Peyer's patch (tissue), 4 donors: Measurements from ENCODE around the gene LRBA.

Experiments
- CTCF ChIP-seq, 6 experiments: fragments of 450-650 bp in 4 of 6; fragments of 200-600 bp in 2 of 6; sonication (generic) in 1 of 6; IDR thresholded peaks; one replicate each; pipeline ENCODE4 v1.5.1; 2017 to 2019; ENCODE audit warnings: antibody characterized with exemption in 6 of 6, mild to moderate bottlenecking in 3 of 6, moderate library complexity in 1 of 6
- POLR2A ChIP-seq, 2 donors: fragments of 450-650 bp; IDR thresholded peaks; one replicate each; pipeline ENCODE4 v1.5.1; 2017; ENCODE audit warnings: antibody characterized with exemption in 2 of 2, mild to moderate bottlenecking in 2 of 2, moderate library complexity in 2 of 2

GRCh38 chr4:151021637-151022334 is 6.7 kb upstream of the LRBA start:
- TF ChIP-seq CTCF (IDR thresholded peaks at IDR 0.05): no peak
- TF ChIP-seq POLR2A (IDR thresholded peaks at IDR 0.05): no peak
